GM18861 (cell line): ENCODE results near the gene KSR2.

Experiments used
- ATAC-seq: cut with Tn5 transposase; IDR thresholded peaks from one replicate; pipeline ENCODE4 v1.9.1; 2021; ENCODE audit not compliant: unreplicated experiment

The KSR2 gene

DNA sequence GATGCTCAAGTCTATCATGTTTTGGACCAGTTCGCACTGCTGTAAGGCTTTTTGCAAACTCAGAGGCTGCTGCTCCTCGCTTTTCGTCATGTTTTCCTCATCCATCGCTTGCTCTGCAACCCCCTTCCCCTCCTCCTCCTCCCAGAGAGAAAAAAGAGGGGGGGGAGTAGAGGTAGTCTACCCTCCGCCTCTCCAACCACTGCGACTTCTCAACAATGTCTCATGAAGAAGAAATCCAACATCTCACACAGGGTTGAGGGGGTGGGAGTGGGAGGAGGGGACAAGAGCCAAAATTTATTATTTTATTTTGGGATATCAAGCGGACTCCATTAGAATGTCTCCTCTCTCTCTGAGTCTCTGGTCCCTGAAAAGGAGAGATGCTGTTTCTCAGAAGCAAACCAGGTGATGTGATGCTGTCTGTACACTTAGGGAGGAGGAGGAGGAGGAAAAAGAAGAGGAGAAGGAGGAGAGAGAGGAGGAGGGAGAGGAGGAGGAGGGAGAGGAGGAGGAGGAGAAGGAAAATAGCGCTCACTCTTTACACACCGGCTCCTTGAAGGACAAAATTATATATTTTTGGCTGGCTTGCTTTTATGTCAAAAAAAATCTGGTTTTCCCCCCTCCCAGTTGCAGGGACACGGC lies 520 bp downstream of the KSR2 start:
- no peak for ATAC-seq

DNA sequence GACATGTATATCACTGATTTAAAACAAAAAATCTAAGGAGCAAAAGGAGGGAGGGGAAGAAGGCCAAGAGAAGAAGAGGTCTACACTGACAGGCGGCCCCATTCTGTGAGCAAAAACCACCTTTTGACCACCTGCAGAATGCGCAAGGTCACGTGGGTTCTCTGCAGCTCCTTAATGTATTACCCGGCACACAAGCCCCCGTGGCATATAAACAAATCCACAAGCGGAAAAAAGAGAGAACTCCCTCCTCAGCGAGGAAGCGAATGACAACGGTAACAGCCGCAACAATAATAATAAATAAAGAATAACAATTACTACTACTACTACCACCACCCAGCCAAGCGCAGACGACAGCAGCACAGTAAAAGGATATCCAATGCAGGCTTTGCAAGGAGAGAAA lies 1.3 kb downstream of the KSR2 start:
- ATAC-seq: no peak

- no peak for ATAC-seq
Observed at GRCh38 chr12:117967043-117967442, 1.7 kb downstream of the KSR2 start.

- no peak for ATAC-seq
Observed at GRCh38 chr12:117966511-117966910, 2.3 kb downstream of the KSR2 start.

GRCh38 chr12:117963836-117964235 lies 5.0 kb downstream of the KSR2 start:
- ATAC-seq: no peak

DNA sequence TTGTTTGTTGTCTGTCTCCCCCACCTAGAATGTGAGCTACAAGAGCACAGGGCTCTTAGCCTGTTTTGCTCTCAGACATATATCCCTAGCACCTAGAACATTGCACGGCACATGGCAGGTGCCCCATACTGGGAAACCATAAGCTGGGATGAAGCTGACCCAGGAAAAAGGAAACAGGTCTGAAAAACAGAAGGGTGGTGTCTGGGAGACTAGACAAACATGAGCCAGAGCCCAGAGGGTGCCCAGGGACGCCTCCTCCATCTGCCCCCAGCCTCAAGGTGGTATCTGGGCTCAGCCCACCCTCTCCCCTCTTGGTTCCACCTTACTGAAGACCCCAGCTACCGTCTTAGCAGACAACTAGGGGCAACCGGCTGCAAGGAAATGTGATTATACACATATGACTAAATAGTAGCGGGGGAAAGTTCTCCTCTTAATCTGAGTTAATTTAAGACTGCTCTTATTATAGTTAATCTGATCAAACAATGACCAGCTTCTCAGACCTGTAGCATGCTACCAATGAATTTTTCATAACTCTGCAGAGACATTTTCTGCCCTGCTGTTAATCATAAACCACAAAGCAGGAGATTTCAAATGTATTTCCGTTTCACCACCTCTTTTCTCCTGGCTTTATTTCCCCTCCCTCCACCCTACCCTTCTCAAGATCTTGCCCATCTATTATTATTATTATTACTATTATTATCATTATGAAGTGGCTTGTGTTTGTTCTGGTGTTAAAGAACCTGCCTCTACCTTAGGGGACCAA lies 31.9 kb downstream of the KSR2 start:
- no peak for ATAC-seq

GRCh38 chr12:117933545-117933944 lies 35.2 kb downstream of the KSR2 start:
- no peak for ATAC-seq

GRCh38 chr12:117926391-117926899 lies 42.3 kb downstream of the KSR2 start:
- no peak for ATAC-seq

GRCh38 chr12:117921929-117922777 lies 46.6 kb downstream of the KSR2 start:
- ATAC-seq: no peak

DNA sequence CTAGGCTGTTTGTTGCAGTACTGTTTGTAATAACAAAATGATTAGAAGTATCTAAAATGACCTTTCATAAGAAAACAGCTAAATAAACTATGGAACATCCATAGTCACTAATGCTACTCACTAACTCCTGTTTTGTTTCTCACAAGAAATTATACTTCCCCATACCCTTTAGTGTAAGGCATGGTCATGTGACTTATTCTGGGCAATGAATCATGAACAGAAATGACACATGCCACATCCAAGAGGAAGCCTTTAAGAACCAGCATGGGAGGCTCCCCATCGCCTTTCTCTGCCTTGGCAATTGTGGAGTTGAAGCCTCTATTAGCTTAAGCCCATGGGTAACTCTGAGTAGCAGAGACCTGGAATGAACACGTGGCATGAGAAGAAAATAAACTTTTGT lies 49.3 kb downstream of the KSR2 start:
- no peak for ATAC-seq

- no peak for ATAC-seq
Observed at GRCh38 chr12:117914686-117915085, 54.1 kb downstream of the KSR2 start.

GRCh38 chr12:117912756-117913155 lies 56.0 kb downstream of the KSR2 start:
- ATAC-seq: no peak

DNA sequence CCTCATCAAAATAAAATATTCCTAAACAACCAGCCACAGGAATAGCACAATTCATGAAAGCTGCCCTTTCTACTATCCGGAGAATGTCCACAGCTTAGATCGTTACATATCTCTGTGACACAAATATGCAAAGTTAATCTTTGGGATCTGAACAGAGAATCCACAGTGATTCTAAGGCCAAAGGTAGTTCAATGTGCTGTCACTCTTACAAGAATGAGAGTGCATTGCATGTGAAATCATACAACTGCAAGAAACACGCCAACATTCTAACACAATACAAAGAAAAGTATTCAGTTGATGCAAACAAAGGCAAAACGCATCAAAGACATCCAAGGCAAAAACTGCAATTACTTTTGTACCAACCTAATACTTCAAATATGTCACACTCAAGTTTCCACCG lies 60.4 kb downstream of the KSR2 start:
- no peak for ATAC-seq

- no peak for ATAC-seq
Observed at GRCh38 chr12:117907108-117907689, 61.6 kb downstream of the KSR2 start.

DNA sequence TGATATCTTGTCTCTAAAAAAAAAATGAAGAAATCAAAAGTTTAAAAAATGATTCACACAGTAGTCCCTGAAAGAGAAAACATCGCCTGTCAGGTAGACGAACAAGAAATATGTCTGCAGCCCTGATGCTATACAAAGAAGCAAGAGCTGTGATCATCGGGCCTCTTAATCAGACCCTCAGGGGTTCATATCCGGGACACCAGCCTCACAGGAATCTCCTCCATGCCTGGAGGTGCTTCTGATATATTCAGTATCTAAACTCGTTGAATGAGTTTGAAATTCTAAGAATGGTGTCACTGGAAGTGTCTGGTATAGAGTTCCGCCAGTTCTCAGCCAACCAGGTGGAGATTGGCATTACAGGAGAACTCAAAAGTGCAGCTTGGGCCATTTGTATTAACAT lies 64.7 kb downstream of the KSR2 start:
- no peak for ATAC-seq

- ATAC-seq: no peak
Observed at GRCh38 chr12:117903110-117903840, 65.5 kb downstream of the KSR2 start.

GRCh38 chr12:117901631-117902030 lies 67.2 kb downstream of the KSR2 start:
- ATAC-seq: no peak

DNA sequence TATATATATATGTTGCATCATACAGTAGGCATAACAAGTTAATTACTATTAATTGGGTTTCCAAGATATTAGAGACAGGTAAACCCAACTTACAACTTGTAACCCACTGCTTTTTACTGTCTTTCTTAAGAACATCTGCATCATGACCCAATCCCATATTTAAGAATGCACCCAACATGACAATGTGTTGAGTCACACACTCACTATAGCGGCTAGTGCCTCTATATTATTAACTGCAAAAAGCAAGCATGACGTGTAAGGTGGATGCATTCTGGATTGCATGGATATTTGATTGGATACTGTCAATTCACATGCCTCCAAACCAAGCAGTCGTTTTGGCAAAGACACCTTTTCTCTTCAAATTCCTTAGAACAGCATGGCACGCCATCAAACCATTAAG lies 68.2 kb downstream of the KSR2 start:
- no peak for ATAC-seq

DNA sequence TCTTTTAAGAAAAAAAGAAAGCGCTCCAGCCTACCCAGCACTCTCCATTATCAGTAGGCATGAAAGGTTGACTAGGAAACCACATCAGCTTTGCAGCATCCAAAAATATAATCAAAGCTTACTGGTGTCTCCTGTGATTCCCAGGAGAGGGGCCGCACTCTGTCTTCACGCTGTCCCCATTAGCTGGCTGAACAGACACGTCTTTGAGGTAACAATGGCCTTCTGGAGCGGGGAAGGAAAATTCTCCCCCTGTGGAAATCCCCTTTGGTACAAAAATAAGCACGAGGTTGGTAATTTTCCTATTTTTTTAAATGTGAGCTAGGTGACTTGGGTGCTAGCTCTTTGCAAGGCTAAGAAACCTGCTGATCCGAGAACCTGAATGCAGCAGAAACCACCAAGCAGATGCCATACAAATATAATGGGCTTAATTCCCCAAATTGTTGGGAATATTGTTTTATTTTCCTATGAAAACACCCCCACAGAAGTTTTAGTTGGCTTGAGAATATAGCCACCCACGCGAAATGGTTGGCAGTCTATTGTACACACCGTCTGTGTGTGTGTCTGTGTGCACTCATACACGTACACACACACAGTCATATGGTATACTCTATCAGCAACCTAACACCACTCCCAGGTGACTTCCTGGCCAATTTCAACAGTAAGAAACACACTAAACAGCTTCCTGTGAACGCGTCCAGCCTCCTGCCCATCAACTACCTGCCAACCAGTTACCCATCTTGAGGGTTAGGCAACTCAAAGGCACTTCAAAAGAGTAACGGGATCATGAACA lies 71.2 kb downstream of the KSR2 start:
- ATAC-seq: no peak

DNA sequence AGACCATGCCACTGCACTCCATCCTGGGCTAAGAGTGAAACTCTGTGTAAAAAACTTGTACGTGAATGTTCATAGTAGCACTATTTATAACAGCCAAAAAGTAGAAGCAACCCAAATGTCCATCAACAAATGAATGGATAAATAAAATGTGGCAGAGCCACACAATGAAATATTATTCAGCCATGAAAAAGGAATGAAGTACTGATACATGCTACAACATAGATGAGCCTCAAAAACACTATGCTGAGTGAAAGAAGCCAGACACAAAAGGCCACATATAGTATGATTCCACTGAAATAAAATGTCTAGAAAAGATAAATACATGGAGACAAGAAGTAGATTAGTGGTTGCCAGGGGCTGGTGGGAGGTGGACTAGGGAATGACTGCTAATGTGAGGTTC lies 72.8 kb downstream of the KSR2 start:
- ATAC-seq: no peak
